ENCODE results near the gene MMRN2. TPM values are rescaled to one million over a fixed set of nuclear protein-coding genes. Genes with fewer than 3 reads are reported as not detected.
A peak's percentile ranks its signal among the peaks of the same experiment; 100 is the strongest.

Gene MMRN2
- total RNA-seq, 1 experiment from 2014 or later: 0.12 TPM

DNA sequence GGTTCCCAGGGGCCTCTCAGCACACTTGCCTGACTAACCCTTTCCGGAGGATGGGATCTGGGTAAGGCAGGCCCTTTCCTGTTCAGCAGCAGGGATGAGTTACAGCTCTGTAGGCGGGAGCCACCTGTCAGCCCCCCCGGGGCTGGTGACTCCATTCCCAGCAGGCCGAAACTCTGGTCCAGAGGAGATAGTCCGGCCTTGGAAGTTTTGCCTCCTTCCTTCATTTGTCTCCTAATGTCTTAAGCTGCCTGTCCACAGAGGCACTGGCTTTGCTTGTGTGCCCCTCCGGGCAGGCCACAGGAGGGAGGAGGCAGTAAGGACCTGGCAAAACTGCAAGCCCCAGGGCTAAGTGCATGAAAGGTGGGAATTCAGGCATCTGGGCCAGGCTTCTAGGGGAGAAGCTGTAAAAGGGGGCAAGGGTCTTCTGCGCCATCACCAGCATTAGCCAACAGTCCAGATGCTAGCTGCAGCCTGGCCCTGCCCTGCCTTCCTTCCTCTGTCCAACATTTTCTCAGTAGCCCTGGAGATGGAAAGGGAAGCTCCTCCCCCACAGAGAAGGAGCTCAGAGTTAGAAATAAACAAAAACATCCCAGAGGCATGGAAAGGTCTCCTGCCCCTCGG is 12.1 kb upstream of the MMRN2 start:
- no peak for DNase-seq (ENCODE audit: low spot score)

DNA sequence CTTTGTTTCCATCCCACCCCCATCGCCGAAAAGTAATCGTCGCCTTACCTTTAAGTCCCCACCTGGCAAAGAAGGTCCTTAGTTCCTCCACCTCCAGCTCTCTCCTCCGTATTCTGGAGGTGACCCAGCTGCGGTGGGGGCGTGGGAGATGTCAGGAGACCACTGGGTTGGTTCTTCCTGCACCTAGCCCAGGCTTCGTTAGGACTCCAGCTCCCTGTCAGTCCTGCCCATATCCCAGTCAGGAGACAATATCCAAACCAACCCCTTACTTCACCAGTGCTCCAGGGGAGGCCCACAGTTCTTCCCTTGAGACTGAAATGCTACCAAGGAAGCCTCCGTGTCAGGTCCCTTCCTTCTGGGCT is 11.6 kb upstream of the MMRN2 start:
- no peak for DNase-seq (ENCODE audit: low spot score)

DNA sequence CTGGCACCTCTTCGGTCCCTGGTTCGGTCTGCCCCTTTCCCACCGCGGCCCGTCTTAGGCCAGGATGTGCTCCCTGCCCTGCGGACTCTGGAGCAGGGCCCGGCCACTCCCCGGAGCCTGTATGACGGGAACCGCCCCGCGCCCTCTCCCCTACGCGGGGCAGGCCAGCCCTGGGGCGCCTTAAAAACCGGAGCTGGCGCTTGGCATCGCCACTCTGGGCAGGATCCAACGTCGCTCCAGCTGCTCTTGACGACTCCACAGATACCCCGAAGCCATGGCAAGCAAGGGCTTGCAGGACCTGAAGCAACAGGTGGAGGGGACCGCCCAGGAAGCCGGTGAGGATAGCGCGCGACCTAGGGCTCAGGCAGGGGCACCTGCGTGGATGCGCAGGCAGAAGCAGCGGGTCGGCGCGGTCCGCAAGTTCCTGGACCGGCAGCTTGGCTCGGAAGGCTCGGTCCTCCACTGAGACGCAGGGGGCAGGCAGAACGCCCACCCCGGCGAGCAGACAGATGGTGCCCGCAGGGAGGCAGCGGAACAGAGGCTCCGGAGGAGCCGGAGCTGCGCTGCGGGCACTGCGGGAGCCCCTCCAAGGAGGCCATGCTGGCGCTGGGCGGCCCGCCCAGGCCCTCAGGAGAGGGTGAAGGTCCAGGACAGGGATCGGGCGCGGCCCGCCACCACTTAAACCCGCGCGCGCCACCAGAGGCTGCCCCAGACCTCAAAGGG is 11.0 kb upstream of the MMRN2 start, which contains the start of gene ADIRF:
Gene ADIRF, plus strand, starts transcription at position 212 of the 723 bp plus-strand sequence. Its CDS starts 63 bp downstream, at position 275.
- DNase-seq (ENCODE audit: low spot score): no peak

DNA sequence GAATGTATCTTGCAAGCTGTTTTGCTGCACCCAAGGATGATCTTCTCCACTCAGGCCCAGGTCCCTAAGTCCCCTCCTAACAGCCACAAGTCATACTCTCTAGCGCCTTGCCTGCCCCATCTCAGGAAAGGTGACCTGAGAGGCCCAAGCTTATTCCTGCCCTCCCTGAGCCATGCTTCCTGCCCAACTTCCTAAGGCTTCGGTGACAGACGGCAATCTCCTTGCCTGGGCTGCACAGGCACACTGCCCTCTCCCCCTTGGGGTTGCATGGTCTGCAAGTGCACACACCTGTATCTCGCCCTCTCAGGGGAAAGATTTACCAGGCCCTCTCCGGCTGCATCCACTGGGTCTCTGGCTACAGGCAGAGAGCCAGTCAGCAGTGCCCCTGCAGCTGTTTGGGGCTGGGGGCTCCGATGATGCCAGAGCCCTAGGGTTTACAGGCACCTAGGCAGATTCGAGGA is 10.1 kb upstream of the MMRN2 start:
- DNase-seq (ENCODE audit: low spot score): no peak

DNA sequence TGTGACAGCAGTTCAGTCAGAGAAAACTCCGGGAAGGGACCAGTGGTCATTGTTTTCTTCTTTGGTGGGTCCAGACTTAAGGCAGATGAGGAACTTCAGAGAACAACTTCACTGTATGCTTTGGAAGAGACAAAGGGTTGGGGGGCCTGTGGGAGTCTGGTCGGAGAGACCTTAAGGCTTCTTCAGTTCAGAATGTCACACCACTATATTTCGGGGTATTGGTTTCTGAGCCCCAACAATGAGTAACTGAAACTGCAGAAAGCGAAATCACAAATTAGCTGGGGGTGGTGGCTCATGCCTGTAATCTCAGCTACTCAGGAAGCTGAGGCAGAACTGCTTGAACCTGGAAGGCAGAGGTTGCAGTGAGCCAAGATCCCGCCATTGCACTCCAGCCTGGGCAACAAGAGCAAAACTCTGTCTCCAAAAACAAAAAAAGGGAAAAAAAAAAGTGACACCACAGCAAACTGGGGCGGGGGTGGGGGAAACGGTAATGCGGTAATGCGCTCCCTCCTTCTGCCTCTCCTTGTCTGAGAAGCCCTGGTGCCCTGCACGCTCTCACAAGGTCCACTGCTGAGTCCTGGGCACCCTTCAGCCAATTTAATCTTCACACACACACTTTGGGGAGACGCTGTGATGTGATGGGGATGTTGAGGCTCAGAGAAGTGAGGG is 8.7 kb upstream of the MMRN2 start:
- DNase-seq (ENCODE audit: low spot score): no peak

DNA sequence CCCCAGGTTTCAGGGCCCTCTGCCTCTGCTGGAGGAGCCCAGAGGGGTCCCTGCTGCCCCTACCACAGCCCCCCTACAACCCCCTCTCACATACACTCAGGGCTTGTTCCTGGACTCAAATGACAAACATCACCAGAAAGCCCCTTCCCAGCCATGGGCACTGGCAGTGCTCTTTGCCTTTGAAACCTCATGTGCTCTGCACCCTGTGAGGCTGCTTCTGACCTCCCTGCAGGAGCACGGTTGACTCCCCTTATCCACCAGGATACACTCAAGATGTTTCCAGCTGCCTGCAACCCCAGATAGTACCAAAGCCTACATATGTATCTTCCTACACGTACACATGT is 7.4 kb upstream of the MMRN2 start:
- no peak for DNase-seq (ENCODE audit: low spot score)

DNA sequence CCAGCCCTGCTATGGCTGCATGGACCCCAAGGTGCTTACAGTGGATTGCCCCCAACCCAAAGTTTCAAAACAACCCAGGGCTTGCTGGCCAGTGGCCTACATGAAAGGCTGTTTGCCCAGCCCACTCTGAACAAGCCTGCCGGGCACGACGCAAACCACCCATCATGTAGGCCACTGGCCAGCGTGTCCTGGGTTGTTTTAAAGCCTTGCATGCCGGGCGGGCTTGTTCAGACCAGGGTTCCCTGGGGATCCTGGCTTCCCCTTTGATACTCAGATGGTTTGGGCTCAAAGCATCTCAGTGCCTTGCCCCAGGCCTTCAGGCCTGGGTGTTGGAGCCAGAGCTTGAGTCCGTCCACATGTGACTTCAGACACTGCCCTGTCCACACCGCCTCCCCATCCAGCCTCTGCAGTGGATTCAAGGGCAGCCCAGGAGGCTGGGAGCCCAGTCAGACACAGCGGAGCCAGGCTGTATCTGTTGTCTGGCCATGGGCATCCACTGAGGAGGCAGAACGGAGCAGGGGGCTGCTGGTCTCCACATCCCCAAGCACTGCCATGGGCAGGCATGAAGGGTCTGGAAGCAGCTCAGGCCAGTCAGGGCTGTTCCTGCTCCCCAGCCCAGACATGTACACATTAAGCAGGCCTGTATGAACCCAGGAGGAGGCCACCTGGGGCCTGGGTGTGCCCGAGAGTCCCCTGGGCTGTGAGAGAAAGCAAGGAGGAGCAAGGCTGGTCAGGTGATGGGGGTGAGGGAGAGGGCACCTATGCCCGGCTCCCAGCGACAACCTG is 6.8 kb upstream of the MMRN2 start:
- no peak for DNase-seq (ENCODE audit: low spot score)

DNA sequence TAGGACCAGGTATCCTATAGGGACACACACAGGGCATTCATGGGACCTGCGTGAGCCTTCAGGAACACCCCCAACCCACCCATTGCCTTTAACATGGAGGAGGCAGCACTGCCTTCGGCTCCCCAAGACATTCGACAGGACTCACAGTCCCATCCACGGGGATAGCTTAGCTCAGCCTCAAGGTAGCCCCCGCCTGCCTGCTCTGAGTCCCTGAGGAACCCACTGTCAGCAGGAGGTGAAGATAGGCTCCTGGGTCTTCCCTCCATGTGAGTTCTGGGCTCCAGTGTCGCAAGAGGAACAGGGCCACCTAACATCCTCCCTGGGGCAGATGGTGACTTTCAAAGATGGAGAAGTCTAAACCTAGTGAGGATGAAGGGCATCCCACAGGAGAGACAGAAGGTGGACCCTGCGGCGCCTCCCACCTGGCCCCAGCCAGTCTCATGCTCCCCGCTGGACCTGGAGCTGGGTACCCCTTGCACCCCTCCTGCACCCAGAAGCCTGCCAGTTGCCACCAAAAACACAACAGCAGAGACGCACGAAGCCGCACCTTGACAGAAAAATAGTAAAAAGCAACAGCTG is 6.0 kb upstream of the MMRN2 start:
- no peak for DNase-seq (ENCODE audit: low spot score)

DNA sequence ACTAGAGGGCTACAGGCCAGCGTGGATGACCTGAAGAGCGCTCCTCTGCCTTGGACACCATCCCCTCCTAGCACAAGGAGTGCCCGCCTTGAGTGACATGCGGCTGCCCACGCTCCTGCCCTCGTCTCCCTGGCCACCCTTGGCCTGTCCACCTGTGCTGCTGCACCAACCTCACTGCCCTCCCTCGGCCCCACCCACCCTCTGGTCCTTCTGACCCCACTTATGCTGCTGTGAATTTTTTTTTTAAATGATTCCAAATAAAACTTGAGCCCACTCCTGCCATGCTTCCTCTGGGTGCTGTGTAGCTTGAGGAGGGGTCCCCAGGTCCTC is 5.5 kb upstream of the MMRN2 start:
- no peak for DNase-seq (ENCODE audit: low spot score)

DNA sequence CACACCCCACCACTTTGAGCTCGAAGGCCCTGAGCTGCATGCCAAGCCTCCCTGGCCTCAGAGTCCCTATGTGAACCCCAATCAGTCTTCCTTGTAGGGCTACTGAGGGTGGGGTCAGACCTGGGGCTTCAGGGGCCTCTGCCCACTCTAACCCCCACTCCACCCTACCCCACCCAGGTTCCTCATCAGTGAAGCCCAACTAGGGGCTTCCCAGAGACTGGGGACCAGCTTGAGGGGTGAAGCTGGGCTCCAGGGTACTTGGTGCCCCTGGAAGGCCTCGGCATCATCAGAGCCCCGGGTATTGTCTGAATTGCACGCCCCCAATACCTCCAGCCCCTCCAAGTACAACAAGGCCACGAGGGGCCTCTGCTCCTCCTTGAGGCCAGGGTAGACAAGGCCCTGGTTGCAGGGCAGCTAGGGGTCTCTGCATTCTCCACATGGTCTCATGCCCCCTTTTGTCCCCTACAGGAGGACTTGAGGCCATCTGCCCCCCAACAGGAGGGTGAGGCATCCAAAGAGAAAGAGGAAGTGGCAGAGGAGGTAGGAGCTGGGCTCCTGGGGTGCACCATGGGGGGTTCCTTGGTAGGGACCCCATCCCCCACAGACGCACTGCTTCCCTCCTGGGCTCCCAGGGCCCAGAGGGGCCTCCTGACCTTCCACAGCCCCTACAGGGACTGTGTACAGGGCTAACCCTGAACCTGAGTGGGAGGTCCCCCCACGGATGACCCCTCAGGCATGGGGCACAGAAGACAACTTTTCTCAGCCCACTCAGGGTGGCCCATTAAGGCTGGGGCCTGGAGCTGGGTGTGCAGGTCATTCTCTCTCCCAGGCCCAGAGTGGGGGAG is 4.9 kb upstream of the MMRN2 start:
- DNase-seq (ENCODE audit: low spot score): no peak

DNA sequence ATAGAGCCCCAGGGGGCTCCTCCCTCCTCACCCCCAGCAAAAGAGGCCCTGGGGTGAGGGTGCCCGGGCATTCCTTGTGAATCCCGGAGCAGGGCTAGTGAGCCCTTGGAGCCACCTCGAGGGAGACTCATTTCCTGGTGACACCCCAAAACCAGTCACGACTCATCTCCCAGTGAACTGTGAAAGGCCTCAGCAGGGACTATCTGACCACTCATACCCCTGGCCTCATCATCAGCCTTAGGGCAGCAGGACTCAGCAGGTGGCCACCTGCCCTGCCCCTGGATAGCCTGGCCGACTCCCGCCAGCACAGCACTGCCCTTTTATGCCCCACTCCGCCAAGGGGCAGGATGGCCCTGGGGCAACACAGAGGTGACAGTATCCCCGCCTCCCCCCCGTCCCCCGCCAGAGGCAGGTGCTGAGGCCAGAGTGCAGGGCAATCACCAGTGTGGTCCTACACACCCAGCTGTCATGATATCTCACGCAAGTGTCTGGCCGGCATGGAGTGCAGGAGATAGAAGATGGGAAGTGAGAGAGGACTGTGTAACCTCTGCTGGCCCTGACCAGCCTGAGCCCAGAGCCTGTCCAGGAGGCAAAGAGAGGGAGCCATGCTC is 4.2 kb upstream of the MMRN2 start:
- DNase-seq (ENCODE audit: low spot score): no peak

DNA sequence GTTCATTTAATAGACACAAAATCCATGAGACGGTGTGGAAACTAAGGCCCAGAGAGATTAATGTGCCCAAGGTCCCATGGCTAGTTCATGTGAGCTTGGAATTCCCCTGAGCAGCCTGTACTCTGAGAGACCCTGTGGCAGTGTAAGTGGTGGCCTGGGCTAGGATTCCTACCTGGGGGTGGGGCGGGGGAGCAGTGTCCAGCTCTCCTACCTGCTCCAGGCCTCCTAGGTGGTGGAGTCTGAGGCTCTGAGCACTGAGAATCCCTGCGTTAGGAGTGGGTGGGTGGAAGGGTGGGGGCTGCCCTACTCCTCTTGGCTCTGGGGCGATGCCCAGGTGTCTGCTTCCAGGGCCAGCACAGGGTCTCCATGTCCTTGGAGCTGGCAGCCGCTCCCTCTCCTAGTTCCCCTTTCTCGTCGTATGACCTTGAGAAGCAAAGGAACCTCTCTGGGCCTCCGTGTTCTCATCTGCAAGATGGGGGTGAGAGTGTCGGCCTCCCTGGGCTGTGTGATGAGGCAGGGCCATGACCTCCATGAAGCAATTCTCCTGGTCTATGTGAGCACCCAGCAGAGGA is 3.5 kb upstream of the MMRN2 start:
- no peak for DNase-seq (ENCODE audit: low spot score)

DNA sequence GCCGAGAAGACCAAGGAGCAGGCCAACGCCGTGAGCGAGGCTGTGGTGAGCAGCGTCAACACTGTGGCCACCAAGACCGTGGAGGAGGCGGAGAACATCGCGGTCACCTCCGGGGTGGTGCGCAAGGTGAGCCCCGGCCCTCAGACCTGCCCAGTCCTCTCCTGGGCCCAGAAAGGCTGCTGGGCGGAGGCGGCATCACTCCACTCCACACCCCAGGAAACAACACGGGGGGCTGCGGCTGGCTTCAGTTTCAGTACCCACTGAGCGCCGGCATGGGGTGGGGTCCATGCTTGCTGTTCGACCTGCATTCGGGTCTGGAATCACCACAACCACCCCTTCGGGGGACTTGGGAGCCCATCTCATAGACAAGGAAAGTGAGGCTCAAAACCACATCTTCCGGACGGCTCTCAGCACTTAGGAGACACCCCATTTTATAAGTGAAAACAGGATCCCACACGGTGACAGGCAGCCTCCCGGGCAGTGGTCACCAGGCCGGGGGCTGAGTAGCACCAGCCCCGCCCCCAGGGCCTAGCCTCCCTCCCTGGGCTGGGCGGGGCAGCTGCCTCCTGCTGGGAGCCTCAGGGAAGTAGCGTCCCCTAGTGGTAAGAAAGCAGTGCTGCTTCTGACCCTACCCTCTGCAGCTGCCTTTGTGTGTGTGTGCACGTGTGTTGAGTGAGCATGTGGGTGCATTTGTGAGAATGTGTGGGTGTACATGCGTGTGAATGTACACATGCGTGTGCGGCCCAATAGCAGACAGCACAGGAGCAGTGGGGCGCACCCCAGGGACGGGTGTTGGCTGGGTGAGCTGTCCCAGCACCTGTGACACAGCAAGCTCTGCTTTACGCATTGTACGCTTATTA is 2.8 kb upstream of the MMRN2 start:
- DNase-seq (ENCODE audit: low spot score): peak; percentile 63

DNA sequence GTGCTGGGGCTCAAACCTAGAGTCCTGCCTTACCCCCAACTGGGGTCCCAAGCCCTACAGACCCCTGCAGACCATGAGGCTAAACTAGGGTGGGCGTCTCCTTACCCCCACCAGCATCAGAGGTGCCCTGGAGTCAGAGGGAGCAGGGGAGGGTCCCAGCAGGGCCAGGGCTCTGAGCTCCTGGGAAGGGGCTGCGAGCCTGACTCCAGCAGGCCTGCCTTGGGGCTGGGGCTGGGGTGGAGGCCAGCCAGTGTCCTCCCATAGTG is 2.3 kb upstream of the MMRN2 start:
- no peak for DNase-seq (ENCODE audit: low spot score)

DNA sequence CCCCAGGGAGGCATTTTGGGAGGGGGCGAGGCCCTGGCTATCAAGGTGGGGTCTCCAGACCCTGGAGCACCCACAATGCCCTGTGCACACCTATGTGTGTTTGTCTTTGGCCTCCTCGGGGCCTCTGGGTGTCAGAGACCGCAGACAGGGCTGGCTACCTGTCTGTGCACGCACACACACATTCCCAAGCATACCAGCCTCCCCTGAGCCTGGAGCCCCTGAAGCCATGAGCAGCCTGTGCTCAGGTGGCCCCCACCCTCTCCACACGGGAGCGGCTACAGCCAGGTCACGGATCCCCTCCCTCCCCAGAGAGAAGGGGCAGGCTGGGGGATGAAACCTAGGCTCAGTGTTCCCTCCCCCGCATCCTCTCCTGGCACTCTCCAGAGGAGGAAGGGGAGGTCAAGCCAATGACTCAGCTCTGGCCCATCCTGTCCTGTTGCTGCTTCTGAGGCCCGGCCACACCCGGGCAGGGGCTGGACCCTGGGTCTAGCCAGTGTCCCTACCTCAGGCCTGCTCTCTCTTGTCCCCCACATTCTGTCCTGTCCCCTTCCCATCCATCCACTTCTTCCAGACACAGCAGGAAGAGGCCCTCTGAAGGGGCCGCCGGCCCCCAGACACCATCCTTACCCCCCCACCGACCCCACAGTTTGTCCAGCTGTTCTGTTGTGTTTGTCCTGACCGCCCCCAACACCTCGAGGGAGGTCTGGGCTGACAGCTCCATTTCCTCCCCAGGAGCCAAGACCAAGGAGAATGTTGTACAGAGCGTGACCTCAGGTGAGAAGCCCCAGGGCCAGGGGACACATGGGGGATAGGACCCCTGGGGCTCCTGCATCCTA is 1.7 kb upstream of the MMRN2 start:
- DNase-seq (ENCODE audit: low spot score): no peak

DNA sequence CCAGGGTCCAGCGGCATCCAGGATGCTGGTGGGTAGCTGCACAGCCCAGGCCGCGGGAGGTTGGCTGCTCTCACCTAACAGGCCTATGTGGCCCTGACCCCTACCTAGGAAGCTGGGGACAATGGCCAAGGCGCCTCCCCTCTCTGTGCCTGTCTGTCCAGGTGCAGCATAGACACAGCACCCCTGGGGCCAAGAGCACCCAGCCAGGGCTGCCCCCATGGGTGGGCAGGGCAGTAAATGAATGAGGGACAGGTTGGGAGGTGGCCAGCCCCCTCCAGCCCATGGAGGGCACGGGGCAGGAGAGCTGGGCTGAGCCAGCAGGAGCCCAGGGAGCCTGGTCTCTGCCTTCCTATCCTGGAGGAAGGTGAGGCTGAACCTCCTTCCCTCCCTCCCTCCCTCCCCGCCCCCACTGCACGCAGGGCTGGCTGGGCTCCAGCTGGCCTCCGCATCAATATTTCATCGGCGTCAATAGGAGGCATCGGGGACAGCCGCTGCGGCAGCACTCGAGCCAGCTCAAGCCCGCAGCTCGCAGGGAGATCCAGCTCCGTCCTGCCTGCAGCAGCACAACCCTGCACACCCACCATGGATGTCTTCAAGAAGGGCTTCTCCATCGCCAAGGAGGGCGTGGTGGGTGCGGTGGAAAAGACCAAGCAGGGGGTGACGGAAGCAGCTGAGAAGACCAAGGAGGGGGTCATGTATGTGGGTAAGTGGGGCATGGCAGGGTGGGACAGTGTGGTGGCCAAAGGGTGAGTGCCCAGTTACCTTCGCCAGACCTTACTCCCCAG is 893 bp upstream of the MMRN2 start, which contains the start of gene SNCG:
Gene SNCG, plus strand, starts transcription at position 484 of the 785 bp plus-strand sequence. Its CDS starts 99 bp downstream, at position 583.
- no peak for DNase-seq (ENCODE audit: low spot score)

DNA sequence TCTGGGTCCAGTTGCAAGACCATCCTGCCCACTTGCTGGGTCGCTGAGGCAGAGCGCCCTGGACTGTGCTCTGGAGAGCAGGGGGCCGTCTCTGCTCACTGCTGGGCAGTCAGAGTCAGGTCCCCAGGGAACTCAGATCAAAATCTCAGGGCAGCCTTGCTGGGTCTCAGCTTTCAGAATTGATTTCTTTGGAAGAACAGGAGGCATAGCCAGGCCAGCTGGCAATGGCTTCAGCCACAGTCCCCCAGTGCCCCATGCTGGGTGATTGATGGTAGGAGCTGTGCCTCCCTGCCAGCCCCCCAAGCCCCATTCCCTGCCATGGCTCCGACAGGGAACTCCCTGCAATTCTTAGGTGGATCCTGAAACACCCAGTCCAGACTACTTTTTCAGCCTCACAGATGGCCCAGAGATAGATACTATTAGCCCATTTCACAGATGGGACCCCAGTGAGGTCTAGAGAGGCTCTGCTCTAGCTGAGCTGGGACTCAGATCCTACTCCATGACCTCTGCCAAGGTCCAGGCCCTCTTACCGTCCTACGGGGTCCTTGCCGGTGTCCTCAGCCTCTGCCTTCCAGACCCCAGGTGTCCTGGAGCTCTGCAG is 467 bp downstream of the MMRN2 start:
- no peak for DNase-seq (ENCODE audit: low spot score)

Data from H4 (cell line).